Measurements from ENCODE around the gene SEC31A. TPM values are rescaled to one million over a fixed set of nuclear protein-coding genes. Genes with fewer than 3 reads are reported as not detected.

The SEC31A gene
- total RNA-seq, 1 donor from 2014 or later, result 239 TPM

Other genes with a start within 250 kb of the SEC31A start
- 7.3 TPM for gene SCD5, start 92.4 kb downstream of the SEC31A start, total RNA-seq
- gene THAP9, start 9.6 kb upstream of the SEC31A start, total RNA-seq, result 6.5 TPM
- 11.7 TPM for gene LIN54, start 119.7 kb upstream of the SEC31A start, total RNA-seq
- 35.3 TPM for gene COPS4, start 144.0 kb upstream of the SEC31A start, total RNA-seq
- 4.9 TPM for gene PLAC8, start 223.6 kb upstream of the SEC31A start, total RNA-seq